Measurements from ENCODE around the gene RNASE11.
"Not testable (repeated sequence)": the region's sequence is repeated elsewhere in the genome, so short reads cannot be mapped to it uniquely, and the experiment has no call there.

DNA sequence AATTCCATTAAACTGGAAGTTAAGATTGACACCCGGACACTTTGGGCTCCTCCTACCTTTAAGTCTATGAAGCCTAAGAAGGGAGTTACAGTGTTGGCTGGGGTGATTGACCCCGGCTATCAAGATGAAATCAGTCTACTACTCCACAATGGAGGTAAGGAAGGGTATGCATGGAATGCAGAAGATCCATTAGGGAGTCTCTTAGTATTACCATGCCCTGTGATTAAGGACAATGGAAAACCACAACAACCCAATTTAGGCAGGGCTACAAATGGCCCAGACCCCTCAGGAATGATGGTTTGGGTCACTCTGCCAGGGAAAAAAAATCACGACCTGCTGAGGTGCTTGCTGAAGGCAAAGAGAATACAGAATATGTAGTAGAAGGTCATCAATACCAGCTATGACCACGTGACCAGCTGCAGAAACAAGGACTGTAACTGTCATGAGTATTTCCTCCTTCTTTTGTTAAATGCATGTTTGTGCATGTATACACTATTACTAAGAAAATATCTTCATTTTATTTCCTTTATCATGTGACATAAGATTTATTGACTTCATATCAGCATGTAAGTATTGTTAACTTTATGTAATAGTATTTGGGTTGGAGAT is 15.3 kb downstream of the RNASE11 start:
- TF ChIP-seq, protein P1, sequence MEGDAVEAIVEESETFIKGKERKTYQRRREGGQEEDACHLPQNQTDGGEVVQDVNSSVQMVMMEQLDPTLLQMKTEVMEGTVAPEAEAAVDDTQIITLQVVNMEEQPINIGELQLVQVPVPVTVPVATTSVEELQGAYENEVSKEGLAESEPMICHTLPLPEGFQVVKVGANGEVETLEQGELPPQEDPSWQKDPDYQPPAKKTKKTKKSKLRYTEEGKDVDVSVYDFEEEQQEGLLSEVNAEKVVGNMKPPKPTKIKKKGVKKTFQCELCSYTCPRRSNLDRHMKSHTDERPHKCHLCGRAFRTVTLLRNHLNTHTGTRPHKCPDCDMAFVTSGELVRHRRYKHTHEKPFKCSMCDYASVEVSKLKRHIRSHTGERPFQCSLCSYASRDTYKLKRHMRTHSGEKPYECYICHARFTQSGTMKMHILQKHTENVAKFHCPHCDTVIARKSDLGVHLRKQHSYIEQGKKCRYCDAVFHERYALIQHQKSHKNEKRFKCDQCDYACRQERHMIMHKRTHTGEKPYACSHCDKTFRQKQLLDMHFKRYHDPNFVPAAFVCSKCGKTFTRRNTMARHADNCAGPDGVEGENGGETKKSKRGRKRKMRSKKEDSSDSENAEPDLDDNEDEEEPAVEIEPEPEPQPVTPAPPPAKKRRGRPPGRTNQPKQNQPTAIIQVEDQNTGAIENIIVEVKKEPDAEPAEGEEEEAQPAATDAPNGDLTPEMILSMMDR (IDR thresholded peaks at IDR 0.05): not testable (repeated sequence)
- TF ChIP-seq POLR2A (IDR thresholded peaks at IDR 0.05): not testable (repeated sequence)
